GM23338 (cell line): ENCODE measurements around the gene GRIP2. TPM values are rescaled to one million over a fixed set of nuclear protein-coding genes. Genes with fewer than 3 reads are reported as not detected.

Source experiments
- ATAC-seq: fragments of 200-7000 bp; cut with Tn5 transposase; 3 replicates; pipeline ENCODE4 v1.9.1; 2020
- DNase-seq: peaks from one replicate; pipeline ENCODE4 v3.0.0-alpha.2; 2015; ENCODE audit warnings: low spot score
- H2AFZ ChIP-seq: fragments of 200-600 bp; sonication (generic); 2 replicates; pipeline ENCODE4 v1.8.0; 2016; ENCODE audit warnings: antibody characterized with exemption, mild to moderate bottlenecking, moderate library complexity
- H3F3A ChIP-seq: fragments of 200-600 bp; sonication (generic); replicated peaks from 2 replicates; pipeline ENCODE4 v1.8.0; 2017; ENCODE audit warnings: antibody characterized with exemption, mixed run types, low read depth
- H3K27ac ChIP-seq: fragments of 200-600 bp; sonication (generic); 2 replicates; pipeline ENCODE4 v1.6.1; 2016; ENCODE audit warnings: low read depth
- H3K27me3 ChIP-seq: fragments of 200-600 bp; sonication (generic); 2 replicates; pipeline ENCODE4 v1.8.0; 2016; ENCODE audit warnings: mild to moderate bottlenecking, mixed run types, moderate library complexity; ENCODE audit not compliant: insufficient read depth
- H3K36me3 ChIP-seq: fragments of 200-600 bp; sonication (generic); 2 replicates; pipeline ENCODE4 v1.8.0; 2016; ENCODE audit warnings: mild to moderate bottlenecking; ENCODE audit not compliant: insufficient read depth
- H3K4me1 ChIP-seq: fragments of 200-600 bp; sonication (generic); 2 replicates; pipeline ENCODE4 v1.8.0; 2016; ENCODE audit warnings: mild to moderate bottlenecking, moderate library complexity; ENCODE audit not compliant: insufficient read depth
- H3K4me2 ChIP-seq: fragments of 200-600 bp; sonication (generic); 2 replicates; pipeline ENCODE4 v1.7.1; 2017; ENCODE audit warnings: mixed run types
- H3K4me3 ChIP-seq: fragments of 200-600 bp; sonication (generic); 2 replicates; pipeline ENCODE4 v1.6.1; 2016; ENCODE audit warnings: mixed run types
- H3K79me2 ChIP-seq: fragments of 200-600 bp; sonication (generic); replicated peaks from 2 replicates; pipeline ENCODE4 v1.8.0; 2017; ENCODE audit warnings: mild to moderate bottlenecking; ENCODE audit not compliant: insufficient read depth
- H3K9me2 ChIP-seq: fragments of 200-600 bp; sonication (generic); 2 replicates; pipeline ENCODE4 v1.8.0; 2017; ENCODE audit not compliant: insufficient read depth
- H4K20me1 ChIP-seq: fragments of 200-600 bp; sonication (generic); replicated peaks from 2 replicates; pipeline ENCODE4 v1.8.0; 2017; ENCODE audit warnings: mild to moderate bottlenecking; ENCODE audit not compliant: insufficient read depth
- H3K27ac Mint-ChIP-seq: 2 replicates; pipeline ENCODE4 v1.8.0; 2020; ENCODE audit warnings: inconsistent platforms, mild to moderate bottlenecking, moderate library complexity, mixed read lengths
- H3K27me3 Mint-ChIP-seq: 3 replicates; pipeline ENCODE4 v1.8.0; 2022; ENCODE audit warnings: low read depth, mild to moderate bottlenecking, moderate library complexity, mixed read lengths, inconsistent platforms; ENCODE audit not compliant: insufficient read depth, poor library complexity
- H3K36me3 Mint-ChIP-seq: 3 replicates; pipeline ENCODE4 v1.8.0; 2021; ENCODE audit warnings: low read depth, mild to moderate bottlenecking, inconsistent platforms, moderate library complexity, mixed read lengths
- H3K4me1 Mint-ChIP-seq: 3 replicates; pipeline ENCODE4 v1.8.0; 2020; ENCODE audit warnings: mild to moderate bottlenecking, inconsistent platforms, mixed read lengths
- H3K4me3 Mint-ChIP-seq: 3 replicates; pipeline ENCODE4 v1.8.0; 2021; ENCODE audit warnings: moderate library complexity, mild to moderate bottlenecking, inconsistent platforms, mixed read lengths
- H3K9me3 Mint-ChIP-seq: 3 replicates; pipeline ENCODE4 v1.8.0; 2020; ENCODE audit warnings: moderate library complexity, mild to moderate bottlenecking, inconsistent platforms, mixed read lengths
- CREB1 ChIP-seq: fragments of 250-450 bp; sonication (Bioruptor Pico); IDR thresholded peaks from 2 replicates; pipeline ENCODE4 v1.5.0; 2020; ENCODE audit warnings: low read depth, mild to moderate bottlenecking, moderate library complexity
- ETS1 ChIP-seq: IDR thresholded peaks from 2 replicates; pipeline ENCODE4 v1.6.1; 2016; ENCODE audit warnings: antibody characterized with exemption
- EZH2 ChIP-seq: fragments of 200-600 bp; sonication (generic); IDR thresholded peaks from one replicate; pipeline ENCODE4 v1.8.0; 2017; ENCODE audit warnings: antibody characterized with exemption, mild to moderate bottlenecking, low read depth; ENCODE audit not compliant: unreplicated experiment
- POLR2AphosphoS5 ChIP-seq: IDR thresholded peaks from 2 replicates; pipeline ENCODE4 v1.6.1; 2016; ENCODE audit warnings: antibody characterized with exemption, low read depth
- ZNF114 ChIP-seq: fragments of 250-450 bp; sonication (Bioruptor Pico); IDR thresholded peaks from 2 replicates; pipeline ENCODE4 v1.5.0; 2020; ENCODE audit warnings: mild to moderate bottlenecking, moderate library complexity
- ZNF462 ChIP-seq: fragments of 250-450 bp; sonication (Bioruptor Pico); IDR thresholded peaks from 2 replicates; pipeline ENCODE4 v1.5.0; 2020; ENCODE audit warnings: mild to moderate bottlenecking, moderate library complexity
- polyA plus RNA-seq: library from polyadenylated mRNA; unstranded; fragments of >200 nt; fragmentation: Nextera tagmentation; extraction: Ambion mirVana; gene quantifications from 2 replicates; pipeline ENCODE4 v1.2.1, GENCODE V29; 2016
- total RNA-seq: library from RNA; depleted of rRNA; stranded (reverse); fragments of >200 nt; shearing (Covaris generic); gene quantifications from 2 replicates; pipeline ENCODE4 v1.2.3, GENCODE V29; 2014

The GRIP2 gene
- total and polyA plus RNA-seq, 2 experiments from 2014 or later, result 3.6 to 5.8 TPM

- H3K36me3 ChIP-seq, result peaks cover 29% of the 10 kb centered on the region; the same call in 1 of the 2 replicates
- H4K20me1 ChIP-seq, result peaks cover 9% of the 10 kb centered on the region
- no peak overlapping the region for H3K4me2 ChIP-seq
- H3K27ac Mint-ChIP-seq, result no peak overlapping the region
- no peak overlapping the region for H3K27ac ChIP-seq
- no peaks in the 10 kb centered on the region for H3F3A ChIP-seq
- TF ChIP-seq EZH2 (no peak), CREB1 (CRISPR knock-in tag) (no peak), ZNF114 (CRISPR knock-in tag) (no peak), ZNF462 (CRISPR knock-in tag) (no peak), ETS1 (no peak), POLR2AphosphoS5 (no peak)
- no peak overlapping the region for H2AFZ ChIP-seq
- no peaks in the 10 kb centered on the region for H3K27me3 ChIP-seq
- DNase-seq (no peak), ATAC-seq (no peak)
- H3K79me2 ChIP-seq, result no peaks in the 10 kb centered on the region
- no peaks in the 10 kb centered on the region; the same call in 2 of the 3 replicates for H3K9me3 Mint-ChIP-seq
- H3K4me3 ChIP-seq, result no peak overlapping the region
- H3K36me3 Mint-ChIP-seq, result peaks cover 30% of the 10 kb centered on the region
- no peak overlapping the region for H3K4me3 Mint-ChIP-seq
- peaks cover 17% of the 10 kb centered on the region for H3K27me3 Mint-ChIP-seq
- H3K4me1 ChIP-seq, result no peaks in the 10 kb centered on the region
- H3K4me1 Mint-ChIP-seq, result no peaks in the 10 kb centered on the region
- no peaks in the 10 kb centered on the region for H3K9me2 ChIP-seq
Measured at GRCh38 chr3:14487821-14488220, 52.3 kb downstream of the GRIP2 start.
